ENCODE data around the gene EDAR. TPM values are rescaled to one million over a fixed set of nuclear protein-coding genes. Genes with fewer than 3 reads are reported as not detected.

EDAR gene
- total RNA-seq, 1 donor from 2014 or later, result 1.0 TPM

DNA sequence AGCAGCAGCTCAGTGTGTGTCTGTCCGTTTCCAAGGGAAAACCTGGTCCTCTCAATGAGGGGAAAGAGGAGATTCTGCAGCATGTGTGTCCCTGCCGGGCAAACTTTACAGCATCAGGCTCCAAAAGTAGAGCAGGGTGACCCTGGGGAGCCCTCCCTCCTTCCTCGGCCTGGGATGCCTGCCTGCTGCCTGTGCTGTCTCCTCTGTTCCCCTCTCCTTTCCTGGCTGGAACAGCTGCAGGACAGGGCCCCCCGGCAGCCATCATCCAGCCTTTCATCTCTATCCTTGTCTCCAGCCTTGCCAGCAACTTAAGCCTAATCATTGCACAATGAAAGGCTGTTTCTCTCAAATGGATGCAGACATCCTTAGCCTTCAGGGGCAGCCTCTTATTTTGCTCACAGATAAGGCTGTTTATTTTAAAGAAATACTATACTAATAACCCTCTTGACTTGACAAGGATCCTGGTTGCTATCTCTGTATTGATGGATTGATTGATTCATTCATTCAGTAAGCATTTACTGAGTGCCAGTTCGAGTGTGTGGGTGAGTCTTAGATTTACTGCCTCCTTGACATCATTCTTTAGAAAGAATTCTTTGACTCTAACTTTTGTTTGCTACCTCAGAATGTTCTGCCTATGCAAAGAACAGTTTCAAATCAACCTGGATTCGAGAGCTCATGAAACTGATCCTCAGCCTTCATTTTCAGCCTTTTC is 40.6 kb upstream of the EDAR start:
- TF ChIP-seq, protein P1, sequence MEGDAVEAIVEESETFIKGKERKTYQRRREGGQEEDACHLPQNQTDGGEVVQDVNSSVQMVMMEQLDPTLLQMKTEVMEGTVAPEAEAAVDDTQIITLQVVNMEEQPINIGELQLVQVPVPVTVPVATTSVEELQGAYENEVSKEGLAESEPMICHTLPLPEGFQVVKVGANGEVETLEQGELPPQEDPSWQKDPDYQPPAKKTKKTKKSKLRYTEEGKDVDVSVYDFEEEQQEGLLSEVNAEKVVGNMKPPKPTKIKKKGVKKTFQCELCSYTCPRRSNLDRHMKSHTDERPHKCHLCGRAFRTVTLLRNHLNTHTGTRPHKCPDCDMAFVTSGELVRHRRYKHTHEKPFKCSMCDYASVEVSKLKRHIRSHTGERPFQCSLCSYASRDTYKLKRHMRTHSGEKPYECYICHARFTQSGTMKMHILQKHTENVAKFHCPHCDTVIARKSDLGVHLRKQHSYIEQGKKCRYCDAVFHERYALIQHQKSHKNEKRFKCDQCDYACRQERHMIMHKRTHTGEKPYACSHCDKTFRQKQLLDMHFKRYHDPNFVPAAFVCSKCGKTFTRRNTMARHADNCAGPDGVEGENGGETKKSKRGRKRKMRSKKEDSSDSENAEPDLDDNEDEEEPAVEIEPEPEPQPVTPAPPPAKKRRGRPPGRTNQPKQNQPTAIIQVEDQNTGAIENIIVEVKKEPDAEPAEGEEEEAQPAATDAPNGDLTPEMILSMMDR (IDR thresholded peaks at IDR 0.05; ENCODE audit: insufficient read depth, low read length, poor library complexity, severe bottlenecking), result no peak
- Histone ChIP-seq H3K27me3 (ENCODE audit: control insufficient read depth, insufficient read depth, low read length) (no peaks in the 10 kb centered on the region), H3K36me3 (ENCODE audit: control insufficient read depth, insufficient read depth, low read length) (no peaks in the 10 kb centered on the region), H3K4me3 (ENCODE audit: low read depth, low read length) (no peak overlapping the region)
- DNase-seq (ENCODE audit: low read depth), result no peak

DNA sequence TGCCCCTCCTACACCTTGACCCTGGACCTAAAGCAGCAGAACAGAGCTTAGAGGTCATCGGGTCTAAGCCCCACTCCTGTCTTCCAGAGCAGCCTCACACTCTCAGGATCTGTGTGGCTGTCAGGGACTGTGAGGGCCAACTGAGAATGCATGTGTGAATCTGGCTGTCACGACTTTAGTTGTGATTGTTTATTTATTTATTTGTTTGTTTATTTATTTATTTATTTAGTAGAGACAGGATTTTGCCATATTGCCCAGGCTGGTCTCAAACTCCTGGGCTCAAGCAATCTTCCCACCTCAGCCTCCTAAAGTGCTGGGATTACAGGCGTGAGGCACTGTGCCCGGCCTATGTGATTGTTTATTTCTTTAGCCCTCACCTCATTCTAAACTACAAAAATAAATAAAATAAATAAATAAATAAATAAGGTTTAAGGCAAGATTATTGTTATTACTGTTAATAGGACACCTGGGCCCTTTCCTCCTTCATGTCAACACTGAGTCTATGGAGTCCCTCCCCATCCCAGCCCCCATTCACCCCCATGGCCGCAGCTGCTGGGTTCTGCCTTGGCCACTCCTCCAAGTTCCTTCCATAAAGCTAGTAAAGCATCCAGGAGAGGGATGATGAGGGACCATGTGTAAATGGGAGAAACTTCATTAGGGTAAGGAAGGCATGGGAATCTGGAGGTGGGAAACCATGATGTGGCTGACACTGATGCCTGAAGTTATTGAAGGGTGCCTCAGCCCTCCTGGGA is 39.9 kb upstream of the EDAR start:
- no peaks in the 10 kb centered on the region for H3K27me3 ChIP-seq (ENCODE audit: control insufficient read depth, insufficient read depth, low read length)
- TF ChIP-seq, protein P1 (IDR thresholded peaks at IDR 0.05; ENCODE audit: insufficient read depth, low read length, poor library complexity, severe bottlenecking), result no peak
- H3K36me3 ChIP-seq (ENCODE audit: control insufficient read depth, insufficient read depth, low read length), result no peaks in the 10 kb centered on the region
- H3K4me3 ChIP-seq (ENCODE audit: low read depth, low read length), result no peak overlapping the region
- no peak for DNase-seq (ENCODE audit: low read depth)

DNA sequence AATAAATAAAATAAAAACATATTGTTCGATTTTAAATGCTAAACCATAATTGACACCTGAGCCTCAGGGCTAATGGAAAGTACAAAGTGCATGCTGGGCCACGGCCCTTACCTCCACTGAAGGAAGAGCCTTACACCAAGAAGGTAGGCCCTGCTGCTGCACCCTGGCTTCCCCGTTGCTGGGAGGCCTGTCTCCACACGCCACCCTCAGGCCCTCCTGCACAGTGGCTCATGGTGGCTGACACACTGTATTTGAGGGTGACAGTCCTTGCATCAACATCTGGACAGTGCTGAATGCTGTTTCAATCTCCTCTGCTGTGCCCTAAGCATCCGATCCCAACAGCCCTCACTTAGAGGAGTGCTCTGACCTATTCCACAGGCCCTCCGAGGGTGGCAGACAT is 39.3 kb upstream of the EDAR start:
- no peaks in the 10 kb centered on the region for H3K27me3 ChIP-seq (ENCODE audit: control insufficient read depth, insufficient read depth, low read length)
- no peaks in the 10 kb centered on the region for H3K36me3 ChIP-seq (ENCODE audit: control insufficient read depth, insufficient read depth, low read length)
- no peak overlapping the region for H3K4me3 ChIP-seq (ENCODE audit: low read depth, low read length)
- no peak for DNase-seq (ENCODE audit: low read depth)
- TF ChIP-seq, protein P1 (IDR thresholded peaks at IDR 0.05; ENCODE audit: insufficient read depth, low read length, poor library complexity, severe bottlenecking), result no peak

DNA sequence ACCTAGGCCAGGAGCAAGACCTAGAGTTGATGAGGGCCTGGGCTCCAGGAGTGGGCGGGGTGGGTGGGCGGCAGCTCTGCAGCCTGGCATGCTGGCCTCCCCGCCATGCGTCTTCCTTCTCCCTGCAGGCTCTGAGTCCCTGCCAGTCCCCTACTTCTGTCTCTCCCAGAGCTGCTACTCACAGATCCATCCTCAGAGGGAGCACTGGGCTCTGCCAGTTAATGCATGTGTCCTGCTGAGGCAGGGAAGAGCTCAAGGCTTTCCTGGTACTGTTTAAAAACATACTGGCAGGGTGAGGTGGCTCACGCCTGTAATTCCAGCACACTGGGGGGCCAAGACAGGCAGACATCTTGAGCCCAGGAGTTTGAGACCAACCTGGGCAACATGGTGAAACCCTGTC is 38.7 kb upstream of the EDAR start:
- DNase-seq (ENCODE audit: low read depth), result no peak
- TF ChIP-seq, protein P1 (IDR thresholded peaks at IDR 0.05; ENCODE audit: insufficient read depth, low read length, poor library complexity, severe bottlenecking), result no peak
- no peaks in the 10 kb centered on the region for H3K36me3 ChIP-seq (ENCODE audit: control insufficient read depth, insufficient read depth, low read length)
- H3K4me3 ChIP-seq (ENCODE audit: low read depth, low read length), result no peak overlapping the region
- H3K27me3 ChIP-seq (ENCODE audit: control insufficient read depth, insufficient read depth, low read length), result no peaks in the 10 kb centered on the region

DNA sequence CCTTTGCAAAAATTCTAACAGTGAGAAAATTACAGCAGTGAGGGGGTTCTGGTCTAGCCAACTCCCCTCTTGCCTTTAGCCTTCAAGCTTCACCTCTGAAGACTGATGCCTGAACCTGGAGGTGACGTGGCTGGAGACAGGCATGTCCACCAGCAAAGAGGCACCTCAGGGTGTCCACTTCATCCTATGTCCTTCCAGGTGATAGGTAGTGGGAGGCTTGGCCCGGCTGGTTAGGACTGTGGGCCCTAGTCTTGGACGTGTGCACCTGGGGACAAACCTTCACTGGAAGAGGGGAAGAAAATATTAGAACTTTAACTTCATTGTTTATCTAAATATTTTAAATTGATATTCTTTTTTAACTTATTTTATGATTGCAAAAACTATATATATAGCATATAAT is 35.5 kb upstream of the EDAR start:
- Histone ChIP-seq H3K4me3 (ENCODE audit: low read depth, low read length) (no peak overlapping the region), H3K27me3 (ENCODE audit: control insufficient read depth, insufficient read depth, low read length) (peaks cover 8% of the 10 kb centered on the region), H3K36me3 (ENCODE audit: control insufficient read depth, insufficient read depth, low read length) (no peaks in the 10 kb centered on the region)
- DNase-seq (ENCODE audit: low read depth), result no peak
- TF ChIP-seq, protein P1 (IDR thresholded peaks at IDR 0.05; ENCODE audit: insufficient read depth, low read length, poor library complexity, severe bottlenecking), result no peak
